IPS-20b (cell line): ENCODE results near the gene NOTUM.
A peak's percentile ranks its signal among the peaks of the same experiment; 100 is the strongest.
"Not testable (repeated sequence)": the region's sequence is repeated elsewhere in the genome, so short reads cannot be mapped to it uniquely, and the experiment has no call there.

Experiments used
- H3K27ac ChIP-seq: one replicate; pipeline ENCODE4 v1.5.1; 2013; ENCODE audit warnings: low read length
- H3K27me3 ChIP-seq: 2 replicates; pipeline ENCODE4 v1.6.1; 2013; ENCODE audit warnings: mild to moderate bottlenecking, low read length, inconsistent platforms; ENCODE audit not compliant: insufficient read depth
- H3K36me3 ChIP-seq: 2 replicates; pipeline ENCODE4 v1.6.1; 2013; ENCODE audit warnings: low read depth, mild to moderate bottlenecking, inconsistent platforms, low read length, moderate library complexity; ENCODE audit not compliant: insufficient read depth
- H3K4me1 ChIP-seq: 2 replicates; pipeline ENCODE4 v1.6.1; 2013; ENCODE audit warnings: mild to moderate bottlenecking, control low read depth, inconsistent platforms, low read length, moderate library complexity; ENCODE audit not compliant: insufficient read depth
- H3K4me3 ChIP-seq: 2 replicates; pipeline ENCODE4 v1.5.1; 2013; ENCODE audit warnings: mild to moderate bottlenecking, low read length, inconsistent platforms
- H3K9ac ChIP-seq: 2 replicates; pipeline ENCODE4 v1.6.1; 2013; ENCODE audit warnings: low read depth, mild to moderate bottlenecking, inconsistent platforms, low read length, moderate library complexity
- H3K9me3 ChIP-seq: 2 replicates; pipeline ENCODE4 v1.6.1; 2013; ENCODE audit warnings: mild to moderate bottlenecking, low read depth, low read length, inconsistent platforms; ENCODE audit not compliant: insufficient read depth

Gene NOTUM

GRCh38 chr17:81920612-81921536 lies 40.1 kb downstream of the NOTUM start:
- Histone ChIP-seq H3K4me1 (peaks cover 21% of the 10 kb centered on the region; the same call in 1 of the 2 replicates), H3K9ac (no peak overlapping the region), H3K27ac (no peak overlapping the region), H3K4me3 (no peak overlapping the region), H3K27me3 (no peaks in the 10 kb centered on the region), H3K36me3 (peaks cover 39% of the 10 kb centered on the region), H3K9me3 (no peaks in the 10 kb centered on the region)

DNA sequence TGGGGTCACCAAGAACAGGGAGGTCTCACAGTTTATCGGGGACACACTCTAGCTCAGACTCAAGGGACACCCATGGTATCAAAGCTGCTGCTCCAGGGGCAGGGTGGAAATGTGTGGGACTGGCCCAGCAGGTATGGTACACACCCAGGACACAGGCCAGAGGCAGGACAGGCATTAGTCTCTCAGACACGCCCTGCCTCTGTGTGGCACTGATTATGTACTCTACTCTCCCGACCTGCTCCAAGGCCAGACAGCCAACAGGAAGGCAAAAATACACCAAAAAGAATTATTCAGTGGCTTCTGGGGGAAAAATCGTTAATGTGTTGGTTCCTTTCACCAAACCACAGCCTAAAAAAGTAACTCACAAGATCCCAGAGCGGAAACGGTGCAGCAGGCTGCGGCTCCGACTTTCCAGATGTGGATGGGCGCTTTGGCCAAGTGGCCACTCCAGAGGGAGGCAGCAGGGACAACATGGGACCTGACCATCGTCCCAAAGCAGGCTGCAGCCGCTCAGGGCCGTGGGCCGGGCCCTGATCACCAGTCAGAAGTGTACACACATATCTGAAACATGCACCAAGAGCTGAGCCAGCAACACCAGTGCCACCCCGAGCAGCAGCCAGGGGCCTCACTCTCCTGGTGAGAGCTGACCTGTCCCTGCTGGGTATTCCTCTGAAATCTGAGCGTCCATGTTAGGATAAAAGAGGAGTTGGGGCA lies 42.0 kb downstream of the NOTUM start:
- Histone ChIP-seq H3K4me3 (no peak overlapping the region), H3K9me3 (no peaks in the 10 kb centered on the region), H3K27me3 (no peaks in the 10 kb centered on the region), H3K27ac (no peak overlapping the region), H3K9ac (no peak overlapping the region), H3K4me1 (peaks cover 10% of the 10 kb centered on the region; the same call in 1 of the 2 replicates), H3K36me3 (peaks cover 55% of the 10 kb centered on the region)

GRCh38 chr17:81918333-81918669 lies 42.7 kb downstream of the NOTUM start:
- not testable (repeated sequence) for H3K27me3 ChIP-seq, H3K9ac ChIP-seq, H3K4me1 ChIP-seq, H3K27ac ChIP-seq, H3K9me3 ChIP-seq
- peak overlapping the region; percentile 42; the same call in 1 of the 2 replicates for H3K4me3 ChIP-seq
- peaks cover 62% of the 10 kb centered on the region for H3K36me3 ChIP-seq

DNA sequence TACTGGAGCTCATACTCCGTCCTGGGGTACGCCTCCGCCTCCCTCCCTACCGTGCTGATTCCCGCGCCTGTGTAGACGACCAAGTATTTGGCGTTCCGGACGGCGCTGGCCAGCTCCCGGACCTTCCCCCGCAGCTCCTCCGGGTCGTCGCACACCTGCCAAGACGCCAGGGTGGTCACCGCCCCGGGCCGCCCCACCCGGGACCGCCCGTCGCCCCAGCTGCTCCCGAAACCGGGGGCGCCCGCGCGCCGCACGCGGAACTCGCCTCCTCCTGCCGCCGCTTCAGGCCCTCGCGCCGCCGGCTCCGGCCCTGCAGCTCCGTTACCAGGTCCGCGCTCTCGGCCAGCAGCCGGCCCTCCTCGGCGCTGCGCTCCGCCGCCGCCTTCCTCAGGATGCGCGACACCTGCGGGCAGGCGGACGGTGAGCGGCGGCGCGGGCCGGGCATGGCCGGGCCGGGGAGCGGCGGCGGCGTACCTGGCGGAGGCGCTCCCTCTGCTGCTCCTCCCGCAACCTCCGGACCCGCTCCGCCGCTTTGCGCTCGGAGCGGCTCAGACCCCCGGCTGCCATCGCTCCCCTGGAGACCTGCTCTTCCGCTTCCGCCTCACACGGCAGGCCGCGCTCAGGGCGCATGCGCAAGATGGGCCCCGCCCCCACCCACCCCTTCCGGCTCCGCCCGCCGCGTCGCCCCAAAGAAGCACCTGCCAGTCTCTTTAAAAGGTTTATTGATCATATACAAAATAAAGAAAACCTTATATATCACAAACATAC lies 43.2 kb downstream of the NOTUM start, which contains the start of gene SIRT7:
Gene SIRT7 (minus strand): TSS at position 612 of the 768 bp plus-strand sequence. CDS start 45 bp downstream, at position 567.
- no peaks in the 10 kb centered on the region for H3K27me3 ChIP-seq
- H3K27ac ChIP-seq: no peak within 1 kb of the TSS
- peak within 1 kb of the TSS; percentile 64 for H3K4me3 ChIP-seq
- peaks cover 6% of the 10 kb centered on the region; the same call in 1 of the 2 replicates for H3K4me1 ChIP-seq
- H3K36me3 ChIP-seq: peaks cover 66% of the 10 kb centered on the region
- H3K9ac ChIP-seq: peak within 1 kb of the TSS; percentile 50; the same call in 1 of the 2 replicates
- no peaks in the 10 kb centered on the region for H3K9me3 ChIP-seq

GRCh38 chr17:81916234-81917001 lies 44.6 kb downstream of the NOTUM start:
- Histone ChIP-seq H3K27ac (no peak overlapping the region), H3K4me1 (peaks cover 6% of the 10 kb centered on the region; the same call in 1 of the 2 replicates), H3K4me3 (peak overlapping the region; percentile 64; the same call in 1 of the 2 replicates), H3K36me3 (peaks cover 55% of the 10 kb centered on the region), H3K9me3 (no peaks in the 10 kb centered on the region), H3K27me3 (no peaks in the 10 kb centered on the region), H3K9ac (no peak overlapping the region)

- Histone ChIP-seq H3K9me3 (no peaks in the 10 kb centered on the region), H3K9ac (no peak overlapping the region), H3K27me3 (peaks cover 4% of the 10 kb centered on the region; the same call in 1 of the 2 replicates), H3K27ac (no peak overlapping the region), H3K36me3 (peaks cover 44% of the 10 kb centered on the region), H3K4me3 (no peak overlapping the region), H3K4me1 (peaks cover 6% of the 10 kb centered on the region; the same call in 1 of the 2 replicates)
Observed at GRCh38 chr17:81915331-81915730, 45.7 kb downstream of the NOTUM start.

- no peak overlapping the region for H3K27ac ChIP-seq
- no peak overlapping the region for H3K4me3 ChIP-seq
- peaks cover 35% of the 10 kb centered on the region for H3K36me3 ChIP-seq
- no peak overlapping the region for H3K9ac ChIP-seq
- peaks cover 6% of the 10 kb centered on the region; the same call in 1 of the 2 replicates for H3K27me3 ChIP-seq
- peaks cover 6% of the 10 kb centered on the region; the same call in 1 of the 2 replicates for H3K4me1 ChIP-seq
- H3K9me3 ChIP-seq: no peaks in the 10 kb centered on the region
Observed at GRCh38 chr17:81914103-81914850, 46.7 kb downstream of the NOTUM start.

GRCh38 chr17:81913394-81914102 lies 47.4 kb downstream of the NOTUM start:
- Histone ChIP-seq H3K9ac (no peak overlapping the region), H3K9me3 (no peaks in the 10 kb centered on the region), H3K27ac (no peak overlapping the region), H3K27me3 (peaks cover 6% of the 10 kb centered on the region; the same call in 1 of the 2 replicates), H3K36me3 (peaks cover 29% of the 10 kb centered on the region), H3K4me3 (no peak overlapping the region), H3K4me1 (peaks cover 6% of the 10 kb centered on the region; the same call in 1 of the 2 replicates)

DNA sequence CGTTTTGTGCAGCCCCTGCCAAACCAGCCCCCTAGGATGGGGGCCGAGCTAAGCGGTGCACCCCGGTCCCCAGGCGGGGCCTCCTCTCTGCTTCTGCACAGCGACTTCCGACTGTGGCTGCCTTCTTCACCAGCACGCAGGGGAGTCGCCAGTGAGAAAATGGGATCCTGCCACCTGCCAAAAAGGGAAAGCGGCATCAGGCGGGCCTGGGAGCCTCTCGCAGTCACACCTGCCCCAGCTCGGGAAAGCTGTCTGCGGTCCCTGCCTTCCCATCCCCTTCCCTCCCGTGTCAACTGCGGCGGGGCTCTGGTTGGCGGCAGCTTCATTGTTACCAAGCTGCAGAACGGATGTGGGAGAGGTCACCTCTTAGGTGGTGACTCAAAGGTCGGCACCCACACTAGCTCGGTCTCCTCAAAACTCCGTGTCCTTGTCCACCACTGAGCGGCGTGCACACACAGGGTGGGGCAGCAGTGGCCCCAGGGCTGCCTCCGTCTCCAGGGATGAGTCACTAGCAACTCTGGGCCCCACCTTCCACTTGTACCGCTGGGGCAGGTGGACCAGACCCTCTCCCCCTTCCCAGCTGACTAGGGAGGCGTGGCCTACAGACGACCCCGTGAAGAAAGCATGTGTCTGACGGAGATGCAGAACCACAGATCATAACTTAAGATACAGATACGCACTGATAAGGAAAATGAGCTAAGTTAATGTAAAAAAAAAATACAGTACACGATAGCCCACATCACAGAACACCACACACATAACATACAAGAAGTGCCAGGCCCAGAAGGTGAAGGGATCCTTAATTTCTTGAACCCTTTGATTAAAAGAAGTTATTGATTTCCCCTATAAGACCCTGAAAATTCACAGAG lies 48.3 kb downstream of the NOTUM start:
- no peaks in the 10 kb centered on the region for H3K9me3 ChIP-seq
- H3K9ac ChIP-seq: no peak overlapping the region
- no peak overlapping the region for H3K27ac ChIP-seq

More for the DNA sequence above, 48.3 kb downstream of the NOTUM start:
- H3K4me1 ChIP-seq: peaks cover 6% of the 10 kb centered on the region; the same call in 1 of the 2 replicates
- no peak overlapping the region for H3K4me3 ChIP-seq
- H3K27me3 ChIP-seq: peaks cover 6% of the 10 kb centered on the region; the same call in 1 of the 2 replicates
- peaks cover 32% of the 10 kb centered on the region for H3K36me3 ChIP-seq
